HG02678 (cell line): ENCODE data around the gene BSN.

Experiments used
- ATAC-seq: cut with Tn5 transposase; IDR thresholded peaks from one replicate; pipeline ENCODE4 v1.9.1; 2021; ENCODE audit warnings: mild to moderate bottlenecking, moderate library complexity; ENCODE audit not compliant: unreplicated experiment

Gene BSN

GRCh38 chr3:49602049-49602554 lies 47.8 kb downstream of the BSN start:
- no peak for ATAC-seq

- no peak for ATAC-seq
Observed at GRCh38 chr3:49602877-49603411, 48.7 kb downstream of the BSN start.

GRCh38 chr3:49606427-49606826 lies 52.1 kb downstream of the BSN start:
- ATAC-seq, result no peak

- no peak for ATAC-seq
Observed at GRCh38 chr3:49607105-49607591, 52.9 kb downstream of the BSN start.

- ATAC-seq, result no peak
Observed at GRCh38 chr3:49607796-49608195, 53.5 kb downstream of the BSN start.

GRCh38 chr3:49609314-49609713 lies 55.0 kb downstream of the BSN start:
- no peak for ATAC-seq

- no peak for ATAC-seq
Observed at GRCh38 chr3:49609815-49610214, 55.5 kb downstream of the BSN start.

GRCh38 chr3:49610666-49611280 lies 56.5 kb downstream of the BSN start:
- no peak for ATAC-seq

GRCh38 chr3:49611291-49611690 lies 57.0 kb downstream of the BSN start:
- ATAC-seq, result no peak

GRCh38 chr3:49611719-49612118 lies 57.4 kb downstream of the BSN start:
- ATAC-seq, result no peak

GRCh38 chr3:49614936-49615335 lies 60.7 kb downstream of the BSN start:
- no peak for ATAC-seq

GRCh38 chr3:49616061-49616460 lies 61.8 kb downstream of the BSN start:
- ATAC-seq, result no peak

GRCh38 chr3:49616491-49616941 lies 62.2 kb downstream of the BSN start:
- ATAC-seq, result no peak

- no peak for ATAC-seq
Observed at GRCh38 chr3:49617390-49618013, 63.2 kb downstream of the BSN start.

GRCh38 chr3:49618412-49618811 lies 64.1 kb downstream of the BSN start:
- no peak for ATAC-seq

GRCh38 chr3:49619649-49620048 lies 65.4 kb downstream of the BSN start:
- no peak for ATAC-seq

- no peak for ATAC-seq
Observed at GRCh38 chr3:49620728-49621127, 66.5 kb downstream of the BSN start.

- no peak for ATAC-seq
Observed at GRCh38 chr3:49623071-49623470, 68.8 kb downstream of the BSN start.

GRCh38 chr3:49625071-49625470 lies 70.8 kb downstream of the BSN start:
- no peak for ATAC-seq

GRCh38 chr3:49626101-49626581 lies 71.9 kb downstream of the BSN start:
- no peak for ATAC-seq

- ATAC-seq, result no peak
Observed at GRCh38 chr3:49626796-49627195, 72.5 kb downstream of the BSN start.

- no peak for ATAC-seq
Observed at GRCh38 chr3:49627634-49628033, 73.4 kb downstream of the BSN start.
